HG03175 (cell line): ENCODE measurements around the gene RAB44.

Experiments
- ATAC-seq: cut with Tn5 transposase; IDR thresholded peaks from one replicate; pipeline ENCODE4 v1.9.1; 2021; ENCODE audit warnings: mild to moderate bottlenecking, moderate library complexity; ENCODE audit not compliant: unreplicated experiment

Gene RAB44

GRCh38 chr6:36685166-36685924, 12.3 kb upstream of the RAB44 start:
- ATAC-seq: no peak

GRCh38 chr6:36685926-36686667, 11.5 kb upstream of the RAB44 start:
- no peak for ATAC-seq

DNA sequence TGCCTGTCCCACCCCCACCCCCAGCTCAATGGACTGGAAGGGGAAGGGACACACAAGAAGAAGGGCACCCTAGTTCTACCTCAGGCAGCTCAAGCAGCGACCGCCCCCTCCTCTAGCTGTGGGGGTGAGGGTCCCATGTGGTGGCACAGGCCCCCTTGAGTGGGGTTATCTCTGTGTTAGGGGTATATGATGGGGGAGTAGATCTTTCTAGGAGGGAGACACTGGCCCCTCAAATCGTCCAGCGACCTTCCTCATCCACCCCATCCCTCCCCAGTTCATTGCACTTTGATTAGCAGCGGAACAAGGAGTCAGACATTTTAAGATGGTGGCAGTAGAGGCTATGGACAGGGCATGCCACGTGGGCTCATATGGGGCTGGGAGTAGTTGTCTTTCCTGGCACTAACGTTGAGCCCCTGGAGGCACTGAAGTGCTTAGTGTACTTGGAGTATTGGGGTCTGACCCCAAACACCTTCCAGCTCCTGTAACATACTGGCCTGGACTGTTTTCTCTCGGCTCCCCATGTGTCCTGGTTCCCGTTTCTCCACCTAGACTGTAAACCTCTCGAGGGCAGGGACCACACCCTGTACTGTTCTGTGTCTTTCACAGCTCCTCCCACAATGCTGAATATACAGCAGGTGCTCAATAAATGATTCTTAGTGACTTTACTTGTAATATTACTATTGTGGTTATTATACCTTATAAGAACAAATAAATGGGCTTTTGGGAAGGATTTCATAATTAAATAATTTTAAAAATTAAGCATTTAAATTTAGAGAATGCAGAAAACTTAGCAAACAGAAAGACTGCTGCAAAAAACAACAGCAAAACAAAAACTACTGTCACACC, 10.7 kb upstream of the RAB44 start:
- no peak for ATAC-seq

DNA sequence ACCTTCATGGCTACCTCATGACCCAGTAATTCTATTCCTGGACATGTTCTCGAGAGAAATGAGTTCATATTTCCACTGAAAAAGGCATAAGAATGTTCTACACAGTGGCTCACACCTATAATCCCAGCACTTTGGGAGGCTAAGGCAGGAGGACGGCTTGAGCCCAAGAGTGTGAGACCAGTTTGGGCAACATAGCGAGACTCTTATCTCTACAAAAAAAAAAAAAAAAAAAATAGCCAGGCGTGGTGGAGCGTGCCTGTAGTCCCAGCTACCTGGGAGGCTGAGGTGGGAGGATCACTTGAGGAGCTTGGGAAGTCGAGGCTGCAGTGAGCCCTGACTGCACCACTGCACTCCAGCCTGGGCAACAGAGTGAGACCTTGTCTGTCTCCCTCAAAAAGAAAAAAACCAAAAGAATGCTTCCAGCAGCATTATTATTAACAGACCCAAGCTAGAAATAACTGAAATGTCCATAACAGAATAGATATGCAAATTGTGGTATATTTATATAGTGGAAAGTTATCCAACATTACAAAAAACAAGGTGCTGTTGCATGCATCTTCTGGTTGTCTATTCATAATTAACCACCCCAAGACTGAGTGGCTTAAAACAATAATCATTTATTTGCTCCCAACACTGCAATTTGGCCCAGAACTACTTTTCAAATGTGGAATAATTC, 9.4 kb upstream of the RAB44 start:
- ATAC-seq: no peak

- ATAC-seq: no peak
Measured at GRCh38 chr6:36688739-36689075, 8.9 kb upstream of the RAB44 start.

GRCh38 chr6:36691011-36691410, 6.6 kb upstream of the RAB44 start:
- ATAC-seq: no peak

DNA sequence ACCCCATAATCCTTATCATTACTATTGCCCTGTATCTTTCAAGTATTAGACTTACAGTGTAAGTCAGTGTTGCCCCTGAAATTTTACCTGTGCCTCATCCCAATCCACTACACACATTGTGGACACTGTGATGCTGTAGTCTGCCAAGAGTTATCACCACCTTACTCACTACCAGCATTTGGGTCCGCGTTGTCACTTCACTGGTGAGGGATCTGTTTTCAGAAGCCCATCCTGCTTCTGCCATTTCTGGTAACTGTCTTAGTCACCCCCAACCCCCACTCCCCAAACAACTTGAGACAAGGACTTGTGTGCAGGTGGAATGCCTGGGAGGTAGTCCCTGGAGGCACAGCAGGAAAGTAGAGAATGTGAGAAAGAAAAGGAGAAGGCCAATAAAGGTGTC, 6.0 kb upstream of the RAB44 start:
- ATAC-seq: no peak

DNA sequence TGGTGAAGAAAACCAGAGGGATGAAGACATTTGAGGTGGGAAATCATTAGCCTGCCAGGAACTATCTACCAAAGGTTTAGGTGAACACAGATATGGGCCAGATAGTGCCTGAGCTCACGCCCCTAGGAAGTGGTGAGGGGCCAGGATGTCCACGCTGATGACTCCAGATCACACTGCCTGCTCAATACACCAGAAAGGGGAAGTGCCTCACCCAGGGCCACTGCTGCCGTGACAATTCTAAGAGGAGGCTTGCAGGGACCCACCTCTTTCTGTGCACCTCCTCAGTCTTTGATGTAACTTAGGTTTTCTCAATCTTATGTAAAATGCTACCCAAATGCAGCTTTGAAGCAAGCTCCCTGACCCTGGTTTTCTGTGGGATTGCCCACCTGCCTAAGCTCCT, 5.4 kb upstream of the RAB44 start:
- ATAC-seq: peak; percentile 75

- ATAC-seq: no peak
Measured at GRCh38 chr6:36692861-36693702, 4.5 kb upstream of the RAB44 start.

DNA sequence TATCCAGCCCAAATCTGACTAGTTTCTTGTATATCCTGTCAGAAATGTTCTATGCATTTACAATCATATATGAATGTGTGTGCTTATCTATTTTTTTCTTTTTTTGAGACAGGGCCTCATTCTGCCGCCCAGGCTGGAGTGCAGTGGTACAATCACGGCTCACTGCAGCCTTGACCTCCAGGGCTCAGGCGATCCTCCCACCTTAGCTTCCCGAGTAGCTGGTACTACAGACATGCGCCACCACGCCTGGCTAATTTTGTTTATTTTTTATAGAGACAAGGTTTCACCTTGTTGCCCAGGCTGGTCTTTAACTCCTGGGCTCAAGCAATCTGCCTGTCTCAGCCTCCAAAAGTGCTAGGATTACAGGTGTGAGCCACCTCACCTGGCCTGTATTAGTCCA, 3.0 kb upstream of the RAB44 start:
- no peak for ATAC-seq

DNA sequence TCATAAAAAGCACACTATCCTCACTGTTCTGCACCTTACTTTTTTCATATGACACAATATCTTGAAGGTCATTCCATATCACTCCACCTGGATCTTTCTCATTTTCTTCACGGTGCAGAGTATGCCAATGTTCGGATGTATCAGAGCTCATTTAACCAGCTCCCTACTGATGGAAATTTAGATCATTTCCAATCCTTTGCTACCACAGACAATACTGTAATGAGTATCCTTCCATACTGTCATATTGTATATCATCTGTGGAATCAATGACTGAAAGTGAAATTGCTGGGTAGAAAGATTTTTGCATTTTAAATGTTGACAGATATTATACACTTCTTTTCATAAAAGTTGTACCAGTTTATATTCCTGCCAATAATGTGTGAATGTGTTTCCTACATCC, 2.2 kb upstream of the RAB44 start:
- ATAC-seq: no peak

DNA sequence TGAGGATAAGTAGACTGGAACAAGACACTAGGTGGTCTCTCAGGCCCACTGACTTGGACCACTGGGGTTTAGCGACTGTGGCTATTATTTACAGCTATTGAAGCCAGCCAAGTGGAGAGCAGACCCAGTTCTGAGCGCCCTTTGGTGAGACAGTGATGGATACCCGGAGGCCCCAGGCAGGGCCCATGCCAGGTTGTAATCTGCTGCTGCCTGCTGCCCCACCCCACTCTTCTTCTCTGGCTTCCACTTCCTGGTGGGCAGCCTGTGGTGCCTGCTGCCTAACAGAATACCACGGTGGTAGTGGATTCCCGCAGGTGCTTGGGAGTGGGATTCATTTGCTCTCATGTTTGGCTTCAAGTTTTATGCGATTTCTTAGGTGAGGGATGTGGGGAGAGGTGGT, 570 bp downstream of the RAB44 start:
- ATAC-seq: no peak

- ATAC-seq: no peak
Measured at GRCh38 chr6:36698871-36699271, 1.2 kb downstream of the RAB44 start.

DNA sequence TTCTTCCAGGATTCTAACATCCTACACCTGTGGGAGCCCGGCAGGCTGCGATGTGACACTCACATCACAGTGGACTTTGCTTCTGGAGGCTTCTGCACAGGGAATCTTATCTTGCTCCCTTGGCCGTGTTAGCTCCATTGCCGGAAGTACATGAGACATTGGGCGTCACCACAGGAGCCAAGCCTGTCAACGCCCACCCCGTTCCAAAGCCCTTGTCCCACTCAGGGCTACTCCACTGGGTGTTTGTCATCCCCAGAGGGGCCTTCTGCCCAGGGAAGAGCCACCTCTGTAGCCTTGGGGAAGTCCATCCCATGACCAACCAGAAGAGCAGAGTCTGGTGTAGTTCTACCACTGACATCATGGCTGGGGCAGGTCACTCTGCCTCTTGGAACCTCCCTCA, 1.7 kb downstream of the RAB44 start:
- no peak for ATAC-seq

DNA sequence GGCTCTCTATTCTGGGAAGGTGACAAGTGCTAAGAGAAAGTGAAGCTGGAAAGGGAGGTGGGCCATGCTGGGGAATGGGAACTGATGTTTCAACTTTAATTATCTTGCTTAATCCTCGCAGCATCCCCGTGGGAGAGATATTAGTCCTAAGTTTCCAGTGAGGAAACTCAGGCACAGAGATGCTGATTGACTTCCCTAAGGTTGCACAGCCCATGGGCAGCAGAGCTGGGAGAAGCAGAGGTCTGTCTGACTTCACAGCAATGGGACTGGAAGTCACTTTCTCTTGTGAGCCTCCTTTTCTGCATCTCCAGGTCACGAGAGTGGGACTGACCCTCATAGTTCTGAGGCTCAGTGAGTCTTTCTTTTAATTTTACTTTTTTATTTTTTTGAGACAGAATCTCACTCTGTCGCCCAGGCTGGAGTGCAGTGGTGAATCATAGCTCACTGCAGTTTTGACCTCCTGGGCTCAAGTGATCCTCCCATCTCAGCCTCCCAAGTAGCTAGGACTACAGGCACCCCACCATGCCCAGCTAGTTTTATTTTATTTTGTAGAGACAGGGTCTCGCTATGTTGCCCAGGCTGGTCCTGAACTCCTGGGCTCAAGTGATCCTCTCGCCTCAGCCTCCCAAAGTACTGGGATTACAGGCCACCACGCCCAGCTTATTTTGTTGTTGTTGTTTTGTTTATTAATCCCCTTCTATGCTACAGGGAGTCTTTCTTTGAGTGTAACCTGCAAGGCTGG, 2.6 kb downstream of the RAB44 start:
- ATAC-seq: no peak

DNA sequence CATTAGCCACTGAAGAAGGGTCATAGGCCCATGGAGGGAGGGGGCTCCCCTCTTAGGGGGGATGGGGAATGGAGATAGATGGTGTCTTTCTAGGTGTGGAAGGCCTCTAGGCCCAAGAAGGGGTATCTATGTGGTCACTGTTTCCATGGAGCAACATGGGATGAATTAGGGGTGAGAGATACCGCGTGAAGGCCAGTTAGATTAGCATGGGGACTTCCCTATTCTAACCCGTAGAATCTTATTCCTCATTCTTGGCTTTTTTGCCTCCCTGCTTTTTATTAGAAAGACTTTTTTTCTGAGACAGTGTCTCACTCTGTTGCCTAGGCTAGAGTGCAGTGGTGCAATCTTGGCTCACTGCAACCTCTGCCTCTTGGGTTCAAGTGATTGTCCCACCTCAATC, 3.2 kb downstream of the RAB44 start:
- ATAC-seq: no peak

DNA sequence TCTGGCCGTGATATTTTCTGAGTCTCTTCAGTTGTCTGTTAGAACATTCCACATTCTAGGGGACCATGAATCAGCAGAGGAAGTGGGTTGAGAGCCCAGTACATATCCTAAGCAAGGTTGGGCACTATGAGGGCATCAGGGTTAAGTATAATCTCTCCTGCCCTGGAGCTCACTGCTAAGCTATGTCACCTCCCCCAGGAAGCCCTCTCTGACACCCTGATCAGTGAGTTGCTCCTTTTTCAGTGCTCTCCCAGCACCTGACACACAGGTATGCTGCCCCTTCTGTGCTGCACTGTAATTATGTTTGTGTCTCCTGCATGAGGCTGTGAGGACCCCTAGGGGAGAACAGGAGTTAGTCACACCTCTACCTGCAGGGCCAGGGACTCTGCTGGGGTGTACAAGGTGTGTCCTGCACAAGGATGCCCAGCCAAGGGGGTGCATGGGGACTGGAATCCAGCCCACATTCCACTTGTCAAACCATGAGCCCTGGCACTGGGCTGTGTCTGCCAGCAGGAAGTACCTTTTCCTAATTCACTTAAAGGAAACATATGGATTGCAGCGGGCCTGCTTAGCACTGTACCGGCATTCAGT, 3.9 kb downstream of the RAB44 start:
- ATAC-seq: no peak

DNA sequence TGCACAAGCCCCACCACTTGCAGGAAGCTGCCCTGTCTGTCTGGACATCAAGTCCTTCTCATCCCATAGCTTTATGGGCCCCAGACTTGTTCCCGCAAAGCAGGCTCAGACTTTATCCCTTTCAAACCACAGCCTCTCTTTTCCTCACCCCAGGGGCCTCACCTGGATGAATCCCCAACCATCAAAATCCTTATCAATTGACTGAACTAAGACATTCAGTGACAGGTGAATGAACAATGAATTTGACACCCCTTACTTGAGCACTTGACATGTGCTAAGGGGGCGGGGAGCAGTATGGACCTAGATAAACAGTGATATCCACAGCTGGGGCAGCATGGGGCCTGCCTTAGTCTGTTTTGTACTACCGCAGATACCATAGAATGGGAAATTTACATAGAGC, 5.0 kb downstream of the RAB44 start:
- no peak for ATAC-seq

- no peak for ATAC-seq
Measured at GRCh38 chr6:36703081-36703606, 5.5 kb downstream of the RAB44 start.
